ENCODE results near the gene TMEM145.
"Not testable (repeated sequence)": the region's sequence is repeated elsewhere in the genome, so short reads cannot be mapped to it uniquely, and the experiment has no call there.

The TMEM145 gene

GRCh38 chr19:42313096-42313839, at the start of gene TMEM145:
TSS of gene TMEM145 (plus strand) at chr19:42313309. CDS start at chr19:42313377, 68 bp downstream.
- DNase-seq (ENCODE audit: low read depth in 3 of 3), result no peak

GRCh38 chr19:42266105-42266504, 47.0 kb upstream of the TMEM145 start:
- DNase-seq (ENCODE audit: low read depth in 3 of 3), result not testable (repeated sequence)

GRCh38 chr19:42266928-42267603, 46.0 kb upstream of the TMEM145 start:
- DNase-seq (ENCODE audit: low read depth in 3 of 3), result not testable (repeated sequence)

GRCh38 chr19:42267644-42268141, 45.4 kb upstream of the TMEM145 start:
- DNase-seq (ENCODE audit: low read depth in 3 of 3), result no peak

GRCh38 chr19:42268142-42268703, 44.9 kb upstream of the TMEM145 start:
- peak; percentile 92 to 97 (median 97) for DNase-seq (ENCODE audit: low read depth in 3 of 3)

- DNase-seq (ENCODE audit: low read depth in 3 of 3), result peak; percentile 96 to 99 (median 98)
Measured at GRCh38 chr19:42268704-42269477, 44.2 kb upstream of the TMEM145 start, which contains the start of gene CIC. TSS of gene CIC (plus strand) at chr19:42269252. CDS start at chr19:42271784, 2,532 bp downstream.

- no peak for DNase-seq (ENCODE audit: low read depth in 3 of 3)
Measured at GRCh38 chr19:42269478-42270345, 43.4 kb upstream of the TMEM145 start.

- DNase-seq (ENCODE audit: low read depth in 3 of 3), result peak in 1 of 3 experiments; percentile 39
Measured at GRCh38 chr19:42270346-42271044, 42.6 kb upstream of the TMEM145 start.

- DNase-seq (ENCODE audit: low read depth in 3 of 3), result no peak
Measured at GRCh38 chr19:42271045-42271419, 42.1 kb upstream of the TMEM145 start.

GRCh38 chr19:42271861-42272534, 41.1 kb upstream of the TMEM145 start:
- DNase-seq (ENCODE audit: low read depth in 3 of 3), result no peak

- no peak for DNase-seq (ENCODE audit: low read depth in 3 of 3)
Measured at GRCh38 chr19:42272535-42272897, 40.6 kb upstream of the TMEM145 start.

- DNase-seq (ENCODE audit: low read depth in 3 of 3), result no peak
Measured at GRCh38 chr19:42272989-42273406, 40.1 kb upstream of the TMEM145 start.

- DNase-seq (ENCODE audit: low read depth in 3 of 3), result no peak
Measured at GRCh38 chr19:42273407-42274064, 39.6 kb upstream of the TMEM145 start.

- no peak for DNase-seq (ENCODE audit: low read depth in 3 of 3)
Measured at GRCh38 chr19:42274065-42274682, 38.9 kb upstream of the TMEM145 start.

GRCh38 chr19:42275103-42275502, 38.0 kb upstream of the TMEM145 start:
- no peak for DNase-seq (ENCODE audit: low read depth in 3 of 3)

GRCh38 chr19:42275517-42275916, 37.6 kb upstream of the TMEM145 start:
- DNase-seq (ENCODE audit: low read depth in 3 of 3), result no peak

- no peak for DNase-seq (ENCODE audit: low read depth in 3 of 3)
Measured at GRCh38 chr19:42276284-42276683, 36.8 kb upstream of the TMEM145 start.

GRCh38 chr19:42276821-42277220, 36.3 kb upstream of the TMEM145 start:
- no peak for DNase-seq (ENCODE audit: low read depth in 3 of 3)
